Neuronal stem cell (in vitro differentiated cells): ENCODE data around the gene TYW3.
"Not testable (repeated sequence)": the region's sequence is repeated elsewhere in the genome, so short reads cannot be mapped to it uniquely, and the experiment has no call there.

Experiments
- DNase-seq: peaks from one replicate; pipeline ENCODE4 v3.0.0-alpha.2; 2013; ENCODE audit warnings: low spot score
- H2AFZ ChIP-seq: one replicate; pipeline ENCODE4 v1.6.1; 2013; ENCODE audit warnings: mild to moderate bottlenecking, low read length, inconsistent platforms
- H2AK5ac ChIP-seq: 2 replicates; pipeline ENCODE4 v1.6.1; 2013; ENCODE audit warnings: low read depth, mild to moderate bottlenecking, inconsistent platforms, low read length, moderate library complexity, mixed read lengths
- H2BK120ac ChIP-seq: 2 replicates; pipeline ENCODE4 v1.6.1; 2013; ENCODE audit warnings: low read depth, mild to moderate bottlenecking, inconsistent platforms, low read length, moderate library complexity, mixed read lengths
- H2BK12ac ChIP-seq: one replicate; pipeline ENCODE4 v1.6.1; 2013; ENCODE audit warnings: low read length, inconsistent platforms
- H2BK15ac ChIP-seq: 2 replicates; pipeline ENCODE4 v1.6.1; 2013; ENCODE audit warnings: mild to moderate bottlenecking, low read length, inconsistent platforms, mixed read lengths
- H2BK5ac ChIP-seq: one replicate; pipeline ENCODE4 v1.6.1; 2013; ENCODE audit warnings: inconsistent platforms, mild to moderate bottlenecking, low read length, moderate library complexity
- H3K14ac ChIP-seq: one replicate; pipeline ENCODE4 v1.6.1; 2013; ENCODE audit warnings: low read length, inconsistent platforms
- H3K18ac ChIP-seq: 2 replicates; pipeline ENCODE4 v1.6.1; 2013; ENCODE audit warnings: low read length, inconsistent platforms
- H3K23ac ChIP-seq: 2 replicates; pipeline ENCODE4 v1.6.1; 2013; ENCODE audit warnings: low read depth, mild to moderate bottlenecking, mixed read lengths, low read length, inconsistent platforms; ENCODE audit not compliant: poor library complexity
- H3K27ac ChIP-seq: replicated peaks from 3 replicates; pipeline ENCODE4 v1.5.1; 2013; ENCODE audit warnings: low read length, inconsistent platforms
- H3K27me3 ChIP-seq, 3 experiments: 2 replicates each; pipeline ENCODE4 v1.6.1; 2013; ENCODE audit warnings: low read length in 3 of 3, mild to moderate bottlenecking in 2 of 3, inconsistent platforms in 1 of 3, low read depth in 1 of 3, mixed read lengths in 1 of 3, moderate library complexity in 1 of 3; ENCODE audit not compliant: control insufficient read depth in 3 of 3, insufficient read depth in 3 of 3
- H3K36me3 ChIP-seq, 2 donors: replicated peaks in 1 of 2; 2 replicates each; pipeline ENCODE4 v1.6.1; 2013; ENCODE audit warnings: low read length in 2 of 2; ENCODE audit not compliant: control insufficient read depth in 2 of 2, insufficient read depth in 2 of 2
- H3K4ac ChIP-seq: 2 replicates; pipeline ENCODE4 v1.6.1; 2013; ENCODE audit warnings: inconsistent platforms, mild to moderate bottlenecking, low read length, moderate library complexity
- H3K4me1 ChIP-seq, 2 donors: 1 replicate in 1 of 2; 2 replicates in 1 of 2; pipeline ENCODE4 v1.6.1; 2013; ENCODE audit warnings: low read length in 2 of 2, low read depth in 1 of 2; ENCODE audit not compliant: control insufficient read depth in 2 of 2, insufficient read depth in 1 of 2
- H3K4me2 ChIP-seq: one replicate; pipeline ENCODE4 v1.6.1; 2013; ENCODE audit warnings: mild to moderate bottlenecking, low read length, inconsistent platforms; ENCODE audit not compliant: insufficient read depth, poor library complexity, severe bottlenecking
- H3K4me3 ChIP-seq, 2 donors: 2 replicates each; pipeline ENCODE4 v1.5.1; 2013; ENCODE audit warnings: low read length in 2 of 2, mild to moderate bottlenecking in 2 of 2, inconsistent platforms in 1 of 2, moderate library complexity in 1 of 2
- H3K79me1 ChIP-seq: one replicate; pipeline ENCODE4 v1.6.1; 2013; ENCODE audit warnings: low read depth, mild to moderate bottlenecking, inconsistent platforms, low read length, moderate library complexity
- H3K9ac ChIP-seq: one replicate; pipeline ENCODE4 v1.6.1; 2013; ENCODE audit warnings: mild to moderate bottlenecking, low read depth, low read length, inconsistent platforms; ENCODE audit not compliant: poor library complexity
- H3K9me3 ChIP-seq, 2 donors: replicated peaks in 1 of 2; 2 replicates each; pipeline versions ENCODE3 to v1.6.1; 2013; ENCODE audit warnings: low read length in 2 of 2, mild to moderate bottlenecking in 2 of 2, inconsistent platforms in 1 of 2, low read depth in 1 of 2, mixed read lengths in 1 of 2, moderate library complexity in 1 of 2; ENCODE audit not compliant: control insufficient read depth in 2 of 2, insufficient read depth in 1 of 2
- H4K8ac ChIP-seq: one replicate; pipeline ENCODE4 v1.6.1; 2013; ENCODE audit warnings: low read depth, mild to moderate bottlenecking, inconsistent platforms, low read length, moderate library complexity
- H4K91ac ChIP-seq: one replicate; pipeline ENCODE4 v1.6.1; 2013; ENCODE audit warnings: low read length, low read depth, mild to moderate bottlenecking, inconsistent platforms; ENCODE audit not compliant: poor library complexity
- WGBS, 2 donors: extraction: QIAGEN DNeasy Blood & Tissue Kit; methylation state at CpG; one replicate each; pipeline ENCODE4 v1.1.7; 2013; ENCODE audit warnings: missing lambda C conversion rate in 2 of 2, mixed read lengths in 1 of 2; ENCODE audit not compliant: insufficient read length in 2 of 2, insufficient replicate concordance in 1 of 2; ENCODE audit errors: extremely low coverage in 2 of 2; 5-methylcytosine and 5-hydroxymethylcytosine counted together

Gene TYW3

GRCh38 chr1:74748960-74749359 lies 16.0 kb downstream of the TYW3 start:
- H4K91ac ChIP-seq, result no peak overlapping the region
- peaks cover 0 to 5% of the 10 kb centered on the region in 2 donors for H3K4me1 ChIP-seq
- H3K36me3 ChIP-seq, result peaks cover 10 to 53% of the 10 kb centered on the region in 2 donors
- no peak overlapping the region for H2BK12ac ChIP-seq
- H3K4me2 ChIP-seq, result no peak overlapping the region
- H2BK5ac ChIP-seq, result no peak overlapping the region
- no peak overlapping the region for H3K23ac ChIP-seq
- H3K27me3 ChIP-seq, result no peaks in the 10 kb centered on the region
- no peak overlapping the region for H2AFZ ChIP-seq
- no peak overlapping the region for H2BK15ac ChIP-seq
- H3K4ac ChIP-seq, result no peak overlapping the region
- no peak for DNase-seq
- WGBS, 2 donors, result no CpG with 5 or more reads among the region's 1 CpG
- no peak overlapping the region for H3K14ac ChIP-seq
- H2AK5ac ChIP-seq, result no peak overlapping the region
- H2BK120ac ChIP-seq, result no peak overlapping the region
- H3K79me1 ChIP-seq, result peaks cover 1% of the 10 kb centered on the region
- no peak overlapping the region for H3K18ac ChIP-seq
- H3K9me3 ChIP-seq, result peaks cover 0 to 7% of the 10 kb centered on the region in 2 donors
- no peak overlapping the region for H3K27ac ChIP-seq
- H4K8ac ChIP-seq, result no peak overlapping the region
- H3K9ac ChIP-seq, result no peak overlapping the region
- no peak overlapping the region for H3K4me3 ChIP-seq

- Histone ChIP-seq H2BK12ac (no peak overlapping the region), H3K4me2 (no peak overlapping the region), H3K9me3 (peaks cover 0 to 11% of the 10 kb centered on the region in 2 donors), H3K36me3 (peaks cover 6 to 76% of the 10 kb centered on the region in 2 donors), H3K4me1 (peaks cover 0 to 5% of the 10 kb centered on the region in 2 donors), H4K91ac (no peak overlapping the region), H4K8ac (no peak overlapping the region), H2BK5ac (no peak overlapping the region), H3K4me3 (no peak overlapping the region), H3K4ac (no peak overlapping the region), H2BK120ac (no peak overlapping the region), H2AK5ac (no peak overlapping the region), H3K9ac (no peak overlapping the region), H3K18ac (no peak overlapping the region), H3K14ac (no peak overlapping the region), H3K27me3 (no peaks in the 10 kb centered on the region), H2BK15ac (no peak overlapping the region), H3K27ac (no peak overlapping the region), H3K79me1 (peaks cover 1% of the 10 kb centered on the region), H2AFZ (no peak overlapping the region), H3K23ac (no peak overlapping the region)
- no CpG with 5 or more reads among the region's 2 CpGs for WGBS, 2 donors
- no peak for DNase-seq
Measured at GRCh38 chr1:74753104-74753503, 20.2 kb downstream of the TYW3 start.

- H3K4me2 ChIP-seq, result no peak overlapping the region
- H3K27ac ChIP-seq, result no peak overlapping the region
- H3K4me3 ChIP-seq, result no peak overlapping the region
- no peak overlapping the region for H2AK5ac ChIP-seq
- H2AFZ ChIP-seq, result no peak overlapping the region
- H3K79me1 ChIP-seq, result peaks cover 1% of the 10 kb centered on the region
- H3K9me3 ChIP-seq, result peaks cover 0 to 11% of the 10 kb centered on the region in 2 donors
- no peak overlapping the region for H4K91ac ChIP-seq
- no peak overlapping the region for H3K23ac ChIP-seq
- no peak overlapping the region for H3K9ac ChIP-seq
- no peak overlapping the region for H4K8ac ChIP-seq
- no peak overlapping the region for H2BK12ac ChIP-seq
- no peak overlapping the region for H3K4ac ChIP-seq
- H2BK120ac ChIP-seq, result no peak overlapping the region
- H3K4me1 ChIP-seq, result peaks cover 0 to 5% of the 10 kb centered on the region in 2 donors
- peaks cover 7 to 68% of the 10 kb centered on the region in 2 donors for H3K36me3 ChIP-seq
- no peak overlapping the region for H3K14ac ChIP-seq
- H3K27me3 ChIP-seq, result no peaks in the 10 kb centered on the region
- no peak overlapping the region for H2BK15ac ChIP-seq
- no peak for DNase-seq
- H3K18ac ChIP-seq, result no peak overlapping the region
- H2BK5ac ChIP-seq, result no peak overlapping the region
Measured at GRCh38 chr1:74755475-74755874, 22.5 kb downstream of the TYW3 start.

- H3K4me3 ChIP-seq, H2BK12ac ChIP-seq, H3K14ac ChIP-seq, H2AK5ac ChIP-seq, DNase-seq, H3K27ac ChIP-seq, H3K4me2 ChIP-seq, H2BK15ac ChIP-seq, H2BK5ac ChIP-seq, H3K9ac ChIP-seq, H3K4ac ChIP-seq, H3K27me3 ChIP-seq, H2BK120ac ChIP-seq, H3K18ac ChIP-seq, H4K91ac ChIP-seq, H4K8ac ChIP-seq, H3K4me1 ChIP-seq, H3K79me1 ChIP-seq, H3K23ac ChIP-seq, H2AFZ ChIP-seq: not testable (repeated sequence)
- peaks cover 6 to 69% of the 10 kb centered on the region in 2 donors for H3K36me3 ChIP-seq
- WGBS, 2 donors, result no CpG with 5 or more reads among the region's 2 CpGs
- peaks cover 0 to 11% of the 10 kb centered on the region in 2 donors for H3K9me3 ChIP-seq
Measured at GRCh38 chr1:74756650-74757049, 23.7 kb downstream of the TYW3 start.
